AG04449 (cell line): ENCODE data around the gene ZNF524.
"Not testable (repeated sequence)": the region's sequence is repeated elsewhere in the genome, so short reads cannot be mapped to it uniquely, and the experiment has no call there.

Experiments
- CTCF ChIA-PET: fragments of 350-600 bp; formaldehyde crosslinking; extraction: SDS; loops from one replicate; lab custom pipeline; 2021; ENCODE audit warnings: antibody characterized with exemption; lab: Yijun Ruan, JAX
- POLR2A ChIA-PET: fragments of 400-600, 350-600 bp; formaldehyde crosslinking; extraction: SDS; loops from one replicate; lab custom pipeline; 2020; ENCODE audit warnings: antibody characterized with exemption, inconsistent platforms; lab: Yijun Ruan, JAX
- DNase-seq: peaks from one replicate; pipeline ENCODE4 v3.0.0-alpha.2; 2010; ENCODE audit warnings: low read depth, low spot score
- H3K4me3 ChIP-seq: 2 replicates; pipeline ENCODE4 v1.5.1; 2011; ENCODE audit warnings: low read depth, mild to moderate bottlenecking, control low read depth, low read length
- CTCF ChIP-seq: IDR thresholded peaks from one replicate; pipeline ENCODE4 v1.5.1; 2011; ENCODE audit warnings: mild to moderate bottlenecking, moderate library complexity, low read length, control low read depth, inconsistent platforms; ENCODE audit not compliant: insufficient read depth; ENCODE audit errors: missing control alignments

The ZNF524 gene

GRCh38 chr19:55554302-55554701 lies 45.8 kb upstream of the ZNF524 start:
- CTCF ChIA-PET: interaction anchor here (0.9 to 1.1 kb wide), 2 partner anchors 20 to 51 kb away, joined by 3 to 4 read pairs; partner anchors contain the start of gene ZNF865

GRCh38 chr19:55554741-55555152 lies 45.3 kb upstream of the ZNF524 start:
- no peak overlapping the region for H3K4me3 ChIP-seq
- no peak for TF ChIP-seq CTCF
- ChIA-PET POLR2A (no interaction called here), CTCF (no interaction called here)
- DNase-seq: no peak

More at GRCh38 chr19:55554302-55554701, 45.8 kb upstream of the ZNF524 start:
- TF ChIP-seq CTCF: no peak
- H3K4me3 ChIP-seq: no peak overlapping the region
- POLR2A ChIA-PET: no interaction called here
- DNase-seq: no peak

- CTCF ChIA-PET: no interaction called here
- DNase-seq: no peak
- no peak overlapping the region for H3K4me3 ChIP-seq
- no peak for TF ChIP-seq CTCF
- POLR2A ChIA-PET: no interaction called here
These were observed 40.4 kb upstream of the ZNF524 start for GRCh38 chr19:55559684-55560083.

GRCh38 chr19:55563261-55563690 lies 36.8 kb upstream of the ZNF524 start:
- POLR2A ChIA-PET: no interaction called here
- CTCF ChIA-PET: no interaction called here
- H3K4me3 ChIP-seq: no peak overlapping the region
- DNase-seq: no peak
- no peak for TF ChIP-seq CTCF

GRCh38 chr19:55566823-55567222 lies 33.3 kb upstream of the ZNF524 start:
- no peak for TF ChIP-seq CTCF
- ChIA-PET POLR2A (no interaction called here), CTCF (interaction anchor here (1.2 kb wide), 1 partner anchor 63 kb away, joined by 3 read pairs; no protein-coding TSS in a partner anchor)
- no peak for DNase-seq
- no peak overlapping the region for H3K4me3 ChIP-seq

- ChIA-PET CTCF (no interaction called here), POLR2A (no interaction called here)
- H3K4me3 ChIP-seq: no peak overlapping the region
- no peak for TF ChIP-seq CTCF
- DNase-seq: no peak
These were observed 32.3 kb upstream of the ZNF524 start for GRCh38 chr19:55567708-55568328.

GRCh38 chr19:55569477-55569876 lies 30.6 kb upstream of the ZNF524 start:
- POLR2A ChIA-PET, H3K4me3 ChIP-seq, CTCF ChIA-PET, DNase-seq: not testable (repeated sequence)

GRCh38 chr19:55573929-55574328 lies 26.2 kb upstream of the ZNF524 start:
- CTCF ChIA-PET: interaction anchor here (0.7 to 1.7 kb wide), 4 partner anchors 12 to 107 kb away, joined by 3 to 6 read pairs (median 4); no protein-coding TSS in a partner anchor
- POLR2A ChIA-PET: interaction anchor here (0.7 to 1.4 kb wide), 2 partner anchors 24 to 74 kb away, joined by 3 to 5 read pairs; no protein-coding TSS in a partner anchor
- not testable (repeated sequence) for DNase-seq, H3K4me3 ChIP-seq
